Peyer's patch (tissue), 4 donors: ENCODE results near the gene PGS1.

ENCODE experiments used
- POLR2A ChIP-seq, 2 donors: fragments of 450-650 bp; IDR thresholded peaks; one replicate each; pipeline ENCODE4 v1.5.1; 2017; ENCODE audit warnings: antibody characterized with exemption in 2 of 2, mild to moderate bottlenecking in 2 of 2, moderate library complexity in 2 of 2
- TF ChIP-seq, protein P1 (sequence below), 6 experiments: fragments of 450-650 bp in 4 of 6; fragments of 200-600 bp in 2 of 6; sonication (generic) in 1 of 6; IDR thresholded peaks; one replicate each; pipeline ENCODE4 v1.5.1; 2017 to 2019; ENCODE audit warnings: antibody characterized with exemption in 6 of 6, mild to moderate bottlenecking in 3 of 6, moderate library complexity in 1 of 6

DNA sequence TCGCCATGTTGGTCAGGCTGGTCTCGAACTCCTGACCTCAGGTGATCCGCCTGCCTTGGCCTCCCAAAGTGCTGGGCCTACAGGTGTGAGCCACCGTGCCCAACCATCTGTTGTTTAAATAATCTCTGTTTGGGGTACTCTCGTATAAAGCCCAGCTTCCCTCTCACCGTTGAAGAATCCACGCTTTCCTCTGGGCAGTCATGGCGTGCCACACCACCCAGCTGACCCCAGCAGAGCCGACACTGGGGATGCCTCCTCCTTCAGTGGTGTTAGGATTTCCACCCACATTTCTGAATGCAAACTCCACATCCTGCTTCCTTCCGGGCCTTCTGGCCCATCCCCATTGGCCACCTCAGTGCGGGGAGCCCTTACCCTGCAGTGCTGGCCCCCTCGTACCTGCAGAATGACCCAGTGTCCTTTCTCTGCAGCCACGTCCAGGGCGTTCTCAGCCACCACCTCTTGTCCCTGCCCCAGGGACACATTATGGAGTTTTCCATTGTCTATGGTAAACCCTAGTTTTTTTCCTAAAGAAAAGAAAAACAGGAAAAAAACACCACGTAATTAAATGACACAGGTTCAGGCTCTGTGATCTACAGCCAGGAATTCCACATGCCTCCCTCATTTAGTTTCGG lies 60.4 kb downstream of the PGS1 start:
- TF ChIP-seq, protein P1, sequence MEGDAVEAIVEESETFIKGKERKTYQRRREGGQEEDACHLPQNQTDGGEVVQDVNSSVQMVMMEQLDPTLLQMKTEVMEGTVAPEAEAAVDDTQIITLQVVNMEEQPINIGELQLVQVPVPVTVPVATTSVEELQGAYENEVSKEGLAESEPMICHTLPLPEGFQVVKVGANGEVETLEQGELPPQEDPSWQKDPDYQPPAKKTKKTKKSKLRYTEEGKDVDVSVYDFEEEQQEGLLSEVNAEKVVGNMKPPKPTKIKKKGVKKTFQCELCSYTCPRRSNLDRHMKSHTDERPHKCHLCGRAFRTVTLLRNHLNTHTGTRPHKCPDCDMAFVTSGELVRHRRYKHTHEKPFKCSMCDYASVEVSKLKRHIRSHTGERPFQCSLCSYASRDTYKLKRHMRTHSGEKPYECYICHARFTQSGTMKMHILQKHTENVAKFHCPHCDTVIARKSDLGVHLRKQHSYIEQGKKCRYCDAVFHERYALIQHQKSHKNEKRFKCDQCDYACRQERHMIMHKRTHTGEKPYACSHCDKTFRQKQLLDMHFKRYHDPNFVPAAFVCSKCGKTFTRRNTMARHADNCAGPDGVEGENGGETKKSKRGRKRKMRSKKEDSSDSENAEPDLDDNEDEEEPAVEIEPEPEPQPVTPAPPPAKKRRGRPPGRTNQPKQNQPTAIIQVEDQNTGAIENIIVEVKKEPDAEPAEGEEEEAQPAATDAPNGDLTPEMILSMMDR (IDR thresholded peaks at IDR 0.05): no peak
- TF ChIP-seq POLR2A (IDR thresholded peaks at IDR 0.05): no peak
